Vagina (tissue), 2 donors: ENCODE data around the gene KAT2B.

Experiments used
- POLR2A ChIP-seq, 2 donors: fragments of 450-650 bp; IDR thresholded peaks; one replicate each; pipeline ENCODE4 v1.6.1; 2017; ENCODE audit warnings: antibody characterized with exemption in 2 of 2, mild to moderate bottlenecking in 2 of 2, moderate library complexity in 2 of 2
- POLR2AphosphoS5 ChIP-seq, 2 donors: sonication (generic); formaldehyde crosslinking; IDR thresholded peaks; one replicate each; pipeline ENCODE4 v1.9.0; 2017; ENCODE audit warnings: antibody characterized with exemption in 2 of 2, mild to moderate bottlenecking in 2 of 2, low read depth in 1 of 2; ENCODE audit not compliant: insufficient read depth in 1 of 2
- TF ChIP-seq, protein P1 (sequence below), 3 experiments: fragments of 450-650 bp in 2 of 3; fragments of 200-600 bp in 1 of 3; sonication (generic) in 1 of 3; IDR thresholded peaks; one replicate each; pipeline ENCODE4 v1.5.1; 2017 to 2019; ENCODE audit warnings: antibody characterized with exemption in 3 of 3, mild to moderate bottlenecking in 2 of 3, moderate library complexity in 2 of 3

DNA sequence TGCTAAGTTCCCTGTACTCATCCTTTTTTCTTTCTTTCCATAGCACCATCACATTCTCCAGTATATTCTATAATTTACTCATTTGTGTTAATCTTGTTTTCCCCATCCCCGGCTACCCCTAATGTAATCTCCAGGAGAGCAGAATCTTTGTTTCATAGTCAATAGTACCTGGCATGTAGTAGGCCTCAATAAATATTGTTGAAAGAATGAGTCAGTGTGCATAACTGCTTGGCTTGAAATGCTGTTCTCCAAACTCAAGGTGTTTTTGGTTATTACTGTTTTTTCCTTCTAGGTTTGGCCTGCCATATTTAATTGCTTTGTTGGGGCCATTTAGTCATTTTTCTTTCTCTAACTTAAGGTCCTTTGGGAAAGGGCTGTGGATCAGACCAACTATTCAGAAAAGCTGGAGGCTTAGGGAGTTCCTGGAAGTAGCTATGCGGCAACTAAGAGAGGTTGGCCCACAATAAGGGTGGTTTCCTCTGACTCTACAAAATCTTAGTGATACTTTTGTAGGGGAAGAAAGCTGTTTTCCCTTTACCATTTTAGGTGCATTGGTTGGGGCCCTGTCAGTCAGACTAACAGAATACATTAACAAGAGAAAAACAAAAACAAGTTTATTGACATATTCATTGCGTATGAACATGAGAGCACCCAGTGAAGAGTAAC is 28.4 kb downstream of the KAT2B start:
- TF ChIP-seq, protein P1, sequence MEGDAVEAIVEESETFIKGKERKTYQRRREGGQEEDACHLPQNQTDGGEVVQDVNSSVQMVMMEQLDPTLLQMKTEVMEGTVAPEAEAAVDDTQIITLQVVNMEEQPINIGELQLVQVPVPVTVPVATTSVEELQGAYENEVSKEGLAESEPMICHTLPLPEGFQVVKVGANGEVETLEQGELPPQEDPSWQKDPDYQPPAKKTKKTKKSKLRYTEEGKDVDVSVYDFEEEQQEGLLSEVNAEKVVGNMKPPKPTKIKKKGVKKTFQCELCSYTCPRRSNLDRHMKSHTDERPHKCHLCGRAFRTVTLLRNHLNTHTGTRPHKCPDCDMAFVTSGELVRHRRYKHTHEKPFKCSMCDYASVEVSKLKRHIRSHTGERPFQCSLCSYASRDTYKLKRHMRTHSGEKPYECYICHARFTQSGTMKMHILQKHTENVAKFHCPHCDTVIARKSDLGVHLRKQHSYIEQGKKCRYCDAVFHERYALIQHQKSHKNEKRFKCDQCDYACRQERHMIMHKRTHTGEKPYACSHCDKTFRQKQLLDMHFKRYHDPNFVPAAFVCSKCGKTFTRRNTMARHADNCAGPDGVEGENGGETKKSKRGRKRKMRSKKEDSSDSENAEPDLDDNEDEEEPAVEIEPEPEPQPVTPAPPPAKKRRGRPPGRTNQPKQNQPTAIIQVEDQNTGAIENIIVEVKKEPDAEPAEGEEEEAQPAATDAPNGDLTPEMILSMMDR (IDR thresholded peaks at IDR 0.05): no peak
- TF ChIP-seq POLR2A (IDR thresholded peaks at IDR 0.05) (no peak), POLR2AphosphoS5 (IDR thresholded peaks at IDR 0.05; ENCODE audit: insufficient read depth in 1 of 2, low read depth in 1 of 2) (no peak)
